Right lobe of liver (tissue), 6 donors: ENCODE data around the gene TMEM74B. TPM values are rescaled to one million over a fixed set of nuclear protein-coding genes. Genes with fewer than 3 reads are reported as not detected.
A peak's percentile ranks its signal among the peaks of the same experiment; 100 is the strongest.

Source experiments
- ATAC-seq, 4 donors: fragments of 200-7000 bp; cut with Tn5 transposase; one replicate each; pipeline ENCODE4 v1.9.1; 2020; ENCODE audit warnings: mild to moderate bottlenecking in 4 of 4, moderate library complexity in 4 of 4
- DNase-seq, 3 donors: peaks; one replicate each; pipeline ENCODE4 v3.0.0-alpha.2; 2020
- H3K27ac ChIP-seq, 3 donors: fragments of 200-600 bp; one replicate each; pipeline ENCODE4 v1.8.0; 2022
- H3K27me3 ChIP-seq, 2 donors: fragments of 200-600 bp; one replicate each; pipeline ENCODE4 v1.8.0; 2022
- H3K36me3 ChIP-seq, 4 donors: fragments of 200-600 bp; sonication (generic) in 1 of 4; one replicate each; pipeline versions ENCODE4 v1.5.1 to v1.8.0; 2017 to 2022; ENCODE audit warnings: control low read depth in 1 of 4
- H3K4me1 ChIP-seq, 4 donors: fragments of 200-600 bp; sonication (generic) in 1 of 4; one replicate each; pipeline versions ENCODE4 v1.5.1 to v1.8.0; 2017 to 2022; ENCODE audit warnings: control low read depth in 1 of 4
- H3K4me3 ChIP-seq, 3 donors: fragments of 200-600 bp; one replicate each; pipeline ENCODE4 v1.8.0; 2022
- H3K9me3 ChIP-seq, 4 donors: fragments of 200-600 bp; sonication (generic) in 1 of 4; one replicate each; pipeline versions ENCODE4 v1.5.1 to v1.8.0; 2017 to 2022; ENCODE audit warnings: control low read depth in 1 of 4
- POLR2A ChIP-seq: fragments of 450-650 bp; IDR thresholded peaks from one replicate; pipeline ENCODE4 v1.6.1; 2017; ENCODE audit warnings: antibody characterized with exemption, mild to moderate bottlenecking
- WGBS: methylation state at CpG from one replicate; pipeline ENCODE4 v1.1.6; 2018; ENCODE audit warnings: low coverage, low lambda C conversion rate; ENCODE audit not compliant: insufficient coverage; ENCODE audit errors: missing lambda C conversion rate; 5-methylcytosine and 5-hydroxymethylcytosine counted together
- intact Hi-C, 2 donors: fragments of 100-400 bp; cut with DNase I; formaldehyde crosslinking; loops; one replicate each; pipeline versions ENCODE4 v1.11.2 to v1.14.1; 2022
- total RNA-seq, 6 experiments: library from RNA; depleted of rRNA in 2 of 6; stranded (reverse); fragments of >200 nt in 2 of 6; fragmentation: NEBNext Ultra II Directional in 3 of 6; extraction: Animal tissue kit (Norgen Biotek cat#: 25700) in 3 of 6; gene quantifications; one replicate each; pipeline versions ENCODE4 v1.1.0 to v1.2.4, GENCODE V29; 2016 to 2023
- TF ChIP-seq, protein P1 (sequence below), 4 donors: fragments of 200-600 bp in 3 of 4; fragments of 450-650 bp in 1 of 4; IDR thresholded peaks; one replicate each; pipeline versions ENCODE4 v1.5.1 to v1.8.0; 2016 to 2022; ENCODE audit warnings: antibody characterized with exemption in 4 of 4, mild to moderate bottlenecking in 2 of 4
- donor health status: DM: no; HTN: yes; CAD: no.
- donor health status: DM: no; HTN: no; CAD: no.
- donor health status: DM: no; HTN: no; CAD: no.
- donor health status: DM: no; HTN: yes; CAD: no.
- donor health status: DM: no; HTN: yes; CAD: no.

Gene TMEM74B
- total RNA-seq, 6 experiments from 2014 or later = 0.37 to 2.8 (median 1.8) TPM

DNA sequence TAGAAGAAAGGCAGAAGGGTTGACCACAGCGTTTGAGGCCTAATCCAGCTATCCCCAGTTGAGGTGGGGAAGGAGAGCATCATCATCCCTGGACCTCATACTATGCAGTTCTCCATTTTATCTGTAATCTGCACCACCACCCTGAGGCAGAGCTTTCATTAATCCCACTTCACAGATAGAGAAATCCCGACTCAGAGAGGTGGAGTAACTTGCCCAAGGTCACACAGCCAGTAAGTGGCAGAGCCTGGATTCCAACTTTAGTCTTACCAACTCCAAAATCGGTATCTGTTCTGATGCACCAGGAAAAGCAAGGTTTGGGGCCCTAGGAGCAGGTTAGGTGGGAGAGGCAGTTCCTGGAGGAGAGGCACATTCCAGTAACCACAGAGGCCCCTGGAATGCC, 6.7 kb downstream of the TMEM74B start:
- DNase-seq (no peak), ATAC-seq (no peak)
- H3K27me3 ChIP-seq = no peaks in the 10 kb centered on the region
- no peaks in the 10 kb centered on the region for H3K9me3 ChIP-seq
- 83% methylated on average over 2 of the region's 3 CpGs for WGBS
- TF ChIP-seq, protein P1, sequence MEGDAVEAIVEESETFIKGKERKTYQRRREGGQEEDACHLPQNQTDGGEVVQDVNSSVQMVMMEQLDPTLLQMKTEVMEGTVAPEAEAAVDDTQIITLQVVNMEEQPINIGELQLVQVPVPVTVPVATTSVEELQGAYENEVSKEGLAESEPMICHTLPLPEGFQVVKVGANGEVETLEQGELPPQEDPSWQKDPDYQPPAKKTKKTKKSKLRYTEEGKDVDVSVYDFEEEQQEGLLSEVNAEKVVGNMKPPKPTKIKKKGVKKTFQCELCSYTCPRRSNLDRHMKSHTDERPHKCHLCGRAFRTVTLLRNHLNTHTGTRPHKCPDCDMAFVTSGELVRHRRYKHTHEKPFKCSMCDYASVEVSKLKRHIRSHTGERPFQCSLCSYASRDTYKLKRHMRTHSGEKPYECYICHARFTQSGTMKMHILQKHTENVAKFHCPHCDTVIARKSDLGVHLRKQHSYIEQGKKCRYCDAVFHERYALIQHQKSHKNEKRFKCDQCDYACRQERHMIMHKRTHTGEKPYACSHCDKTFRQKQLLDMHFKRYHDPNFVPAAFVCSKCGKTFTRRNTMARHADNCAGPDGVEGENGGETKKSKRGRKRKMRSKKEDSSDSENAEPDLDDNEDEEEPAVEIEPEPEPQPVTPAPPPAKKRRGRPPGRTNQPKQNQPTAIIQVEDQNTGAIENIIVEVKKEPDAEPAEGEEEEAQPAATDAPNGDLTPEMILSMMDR (IDR thresholded peaks at IDR 0.05) = no peak
- no peak for TF ChIP-seq POLR2A
- H3K27ac ChIP-seq = no peak overlapping the region
- intact Hi-C loops = no loop called here
- peaks cover 0 to 20% (median 7%) of the 10 kb centered on the region in 4 donors for H3K4me1 ChIP-seq
- no peak overlapping the region for H3K4me3 ChIP-seq
- no peaks in the 10 kb centered on the region for H3K36me3 ChIP-seq

DNA sequence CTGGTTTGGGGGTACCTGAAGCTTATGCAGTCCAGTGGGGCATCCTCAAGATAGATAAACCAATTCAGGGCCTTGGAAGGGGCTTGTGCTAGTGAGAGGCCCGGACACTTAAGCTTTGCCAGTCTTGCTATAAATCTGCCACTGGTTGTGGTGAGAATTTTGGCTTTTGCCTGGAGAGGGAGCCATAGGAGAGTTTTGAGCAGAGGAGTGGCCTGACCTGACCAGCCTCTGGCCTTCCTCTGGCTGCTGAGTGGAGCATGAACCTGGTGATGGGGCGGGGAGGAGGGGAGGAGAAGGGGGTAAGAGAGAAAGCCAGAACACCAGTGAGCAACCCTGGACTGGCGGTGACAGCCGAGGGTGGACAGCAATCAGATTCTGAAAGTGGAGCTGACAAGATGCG, 7.1 kb downstream of the TMEM74B start:
- peak; percentile 17 to 58 (median 39) for ATAC-seq
- H3K27ac ChIP-seq = no peak overlapping the region
- H3K27me3 ChIP-seq = no peaks in the 10 kb centered on the region
- H3K4me1 ChIP-seq = peaks cover 0 to 20% (median 7%) of the 10 kb centered on the region in 4 donors
- no peaks in the 10 kb centered on the region for H3K9me3 ChIP-seq
- TF ChIP-seq POLR2A = no peak
- TF ChIP-seq, protein P1 (IDR thresholded peaks at IDR 0.05) = peak in 1 of 4 donors; percentile 24
- no peaks in the 10 kb centered on the region for H3K36me3 ChIP-seq
- no CpG with 5 or more reads among the region's 5 CpGs for WGBS
- intact Hi-C loops = no loop called here
- DNase-seq = no peak
- no peak overlapping the region for H3K4me3 ChIP-seq

DNA sequence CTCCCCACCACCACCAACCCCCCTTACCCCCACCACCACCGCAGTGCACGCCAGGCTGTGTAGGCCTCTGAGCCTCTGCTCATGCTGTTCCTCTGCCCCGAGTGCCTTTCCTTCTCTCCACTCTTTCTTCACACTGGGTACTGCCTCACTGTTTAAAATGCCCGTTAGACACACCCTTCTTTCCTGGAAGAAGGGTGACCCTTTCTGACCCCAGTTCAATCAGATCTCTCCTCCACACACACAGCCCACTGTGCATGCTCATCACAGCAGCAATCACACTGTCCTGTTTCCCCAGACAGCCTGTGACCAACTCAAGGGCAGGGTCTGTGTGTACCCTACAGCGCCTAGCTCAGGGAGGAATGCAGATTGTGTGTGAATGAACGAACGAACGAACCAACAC, 10.0 kb downstream of the TMEM74B start:
- Histone ChIP-seq H3K27ac (no peak overlapping the region), H3K4me1 (peaks cover 0 to 20% (median 7%) of the 10 kb centered on the region in 4 donors), H3K27me3 (no peaks in the 10 kb centered on the region), H3K36me3 (peaks cover 0 to 9% (median 3%) of the 10 kb centered on the region in 4 donors), H3K9me3 (no peaks in the 10 kb centered on the region), H3K4me3 (no peak overlapping the region)
- 89% methylated on average over 8 of the region's 8 CpGs for WGBS
- intact Hi-C loops = no loop called here
- TF ChIP-seq, protein P1 (IDR thresholded peaks at IDR 0.05) = no peak
- no peak for TF ChIP-seq POLR2A
- DNase-seq (no peak), ATAC-seq (no peak)

DNA sequence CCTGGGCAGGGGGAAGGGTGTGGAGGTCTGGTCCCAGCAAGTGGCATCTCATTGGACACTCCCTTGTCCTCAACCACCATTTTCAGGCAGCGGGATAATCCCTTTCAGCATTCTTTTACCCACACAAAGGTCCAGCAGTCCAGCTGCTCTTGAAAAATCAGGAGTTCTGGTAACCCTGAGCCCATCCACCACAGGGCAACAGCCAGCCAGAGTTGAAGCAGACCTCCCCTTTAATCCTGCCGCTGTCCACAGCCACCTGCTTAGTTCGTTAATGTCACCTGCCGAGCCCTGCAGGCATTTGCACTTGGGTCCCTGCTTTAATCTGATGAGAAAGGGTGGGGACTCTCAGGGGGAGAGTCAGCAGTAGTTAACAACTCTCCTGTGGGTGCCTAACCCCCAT, 11.1 kb downstream of the TMEM74B start:
- Histone ChIP-seq H3K27me3 (no peaks in the 10 kb centered on the region), H3K9me3 (no peaks in the 10 kb centered on the region), H3K4me3 (no peak overlapping the region), H3K4me1 (peaks cover 0 to 14% (median 5%) of the 10 kb centered on the region in 4 donors), H3K27ac (no peak overlapping the region), H3K36me3 (peaks cover 0 to 20% (median 3%) of the 10 kb centered on the region in 4 donors)
- intact Hi-C loops = no loop called here
- DNase-seq = no peak
- TF ChIP-seq, protein P1 (IDR thresholded peaks at IDR 0.05) = no peak
- no peak for TF ChIP-seq POLR2A
- ATAC-seq = no peak
- WGBS = 87% methylated on average over 3 of the region's 4 CpGs
